SK-N-SH treated with all-trans-retinoic acid at 6 μM for 48 hours (cell line): Measurements from ENCODE around the gene ZDHHC15.

Experiments
- ATAC-seq: fragments of 200-7000 bp; cut with Tn5 transposase; 3 replicates; pipeline ENCODE4 v1.9.1; 2020; ENCODE audit warnings: mild to moderate bottlenecking, moderate library complexity
- ARNTL ChIP-seq: fragments of 450-650 bp; formaldehyde crosslinking; IDR thresholded peaks from 2 replicates; pipeline ENCODE4 v1.5.0; 2020; ENCODE audit warnings: low read depth, mild to moderate bottlenecking, moderate library complexity, borderline replicate concordance
- CSDC2 ChIP-seq: fragments of 250-450 bp; sonication (Bioruptor Pico); IDR thresholded peaks from 2 replicates; pipeline ENCODE4 v1.5.0; 2020; ENCODE audit warnings: mild to moderate bottlenecking, moderate library complexity
- ESRRG ChIP-seq: fragments of 250-450 bp; sonication (Bioruptor Pico); IDR thresholded peaks from 2 replicates; pipeline ENCODE4 v1.6.1; 2021; ENCODE audit warnings: mild to moderate bottlenecking
- GLIS3 ChIP-seq: fragments of 250-450 bp; sonication (Bioruptor Pico); IDR thresholded peaks from 2 replicates; pipeline ENCODE4 v1.5.0; 2020; ENCODE audit warnings: mild to moderate bottlenecking, moderate library complexity
- OSR1 ChIP-seq: fragments of 250-450 bp; sonication (Bioruptor Pico); IDR thresholded peaks from 2 replicates; pipeline ENCODE4 v1.8.0; 2022; ENCODE audit warnings: moderate library complexity, mild to moderate bottlenecking, inconsistent platforms
- PPARA ChIP-seq: fragments of 250-450 bp; sonication (Bioruptor Pico); IDR thresholded peaks from 2 replicates; pipeline ENCODE4 v1.5.0; 2020; ENCODE audit warnings: mild to moderate bottlenecking, borderline replicate concordance
- RARB ChIP-seq: fragments of 250-450 bp; sonication (Bioruptor Pico); IDR thresholded peaks from 2 replicates; pipeline ENCODE4 v1.8.0; 2021; ENCODE audit warnings: mild to moderate bottlenecking, moderate library complexity
- SNAI2 ChIP-seq: fragments of 250-450 bp; sonication (Bioruptor Pico); IDR thresholded peaks from 2 replicates; pipeline ENCODE4 v1.5.0; 2020; ENCODE audit warnings: mild to moderate bottlenecking, moderate library complexity
- TOX ChIP-seq: fragments of 250-450 bp; sonication (Bioruptor Pico); IDR thresholded peaks from 2 replicates; pipeline ENCODE4 v1.8.0; 2021; ENCODE audit warnings: mild to moderate bottlenecking, moderate library complexity, borderline replicate concordance
- ZC3H10 ChIP-seq: fragments of 250-450 bp; sonication (Bioruptor Pico); IDR thresholded peaks from 2 replicates; pipeline ENCODE4 v1.5.1; 2021; ENCODE audit warnings: mild to moderate bottlenecking, moderate library complexity
- ZFP3 ChIP-seq: fragments of 250-450 bp; sonication (Bioruptor Pico); IDR thresholded peaks from 2 replicates; pipeline ENCODE4 v1.5.0; 2020; ENCODE audit warnings: mild to moderate bottlenecking, moderate library complexity
- ZFP30 ChIP-seq: fragments of 450-650 bp; formaldehyde crosslinking; IDR thresholded peaks from 2 replicates; pipeline ENCODE4 v1.5.0; 2022; ENCODE audit warnings: mild to moderate bottlenecking, moderate library complexity
- ZNF565 ChIP-seq: fragments of 450-650 bp; formaldehyde crosslinking; conservative IDR thresholded peaks from 2 replicates; pipeline ENCODE4 v1.5.0; 2020; ENCODE audit warnings: low read depth, mild to moderate bottlenecking, moderate library complexity
- ZNF70 ChIP-seq: fragments of 450-650 bp; formaldehyde crosslinking; IDR thresholded peaks from 2 replicates; pipeline ENCODE4 v1.5.0; 2020; ENCODE audit warnings: mild to moderate bottlenecking, moderate library complexity
- ZNF8 ChIP-seq: fragments of 450-650 bp; formaldehyde crosslinking; IDR thresholded peaks from 2 replicates; pipeline ENCODE4 v1.5.0; 2020; ENCODE audit warnings: mild to moderate bottlenecking, moderate library complexity
- TF ChIP-seq, protein P1 (sequence below): fragments of 250-450 bp; sonication (Bioruptor Pico); IDR thresholded peaks from 2 replicates; pipeline ENCODE4 v1.5.1; 2021; ENCODE audit warnings: mild to moderate bottlenecking, moderate library complexity
- TF ChIP-seq, protein P2 (sequence below): fragments of 250-450 bp; sonication (Bioruptor Pico); IDR thresholded peaks from 2 replicates; pipeline ENCODE4 v1.5.1; 2020; ENCODE audit warnings: low read depth, mild to moderate bottlenecking, moderate library complexity
- TF ChIP-seq, protein P3 (sequence below): fragments of 250-450 bp; sonication (Bioruptor Pico); IDR thresholded peaks from 2 replicates; pipeline ENCODE4 v1.8.0; 2020; ENCODE audit warnings: mild to moderate bottlenecking, moderate library complexity, borderline replicate concordance
- TF ChIP-seq, protein P4 (sequence below): fragments of 250-450 bp; sonication (Bioruptor Pico); IDR thresholded peaks from 2 replicates; pipeline ENCODE4 v1.5.0; 2020; ENCODE audit warnings: mild to moderate bottlenecking, moderate library complexity
- TF ChIP-seq, protein P5 (sequence below): fragments of 250-450 bp; sonication (Bioruptor Pico); IDR thresholded peaks from 2 replicates; pipeline ENCODE4 v1.8.0; 2021; ENCODE audit warnings: low read depth, mild to moderate bottlenecking, moderate library complexity, borderline replicate concordance

Gene ZDHHC15

DNA sequence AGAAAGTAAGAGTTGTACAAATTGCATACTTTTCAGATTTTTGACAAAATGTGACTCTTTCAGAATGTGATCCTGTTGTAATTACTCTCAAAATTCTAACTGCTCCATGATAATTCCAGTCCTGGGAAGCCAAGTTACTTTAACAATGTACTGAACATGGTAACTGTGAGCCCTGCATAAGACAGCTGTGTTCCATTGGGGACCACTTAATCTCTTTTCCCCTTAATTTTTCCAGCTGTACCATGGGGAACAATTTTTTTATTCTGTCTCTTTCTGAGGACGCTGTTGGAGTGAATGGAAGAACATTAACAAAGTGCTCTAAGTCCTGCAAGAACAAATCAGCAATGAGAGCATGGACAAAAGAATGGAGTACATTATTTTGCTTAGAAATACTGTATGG, 153.1 kb downstream of the ZDHHC15 start:
- TF ChIP-seq ZNF565 (CRISPR knock-in tag) (no peak), ZC3H10 (no peak), PPARA (CRISPR knock-in tag) (no peak), ZNF8 (CRISPR knock-in tag) (no peak), SNAI2 (CRISPR knock-in tag) (no peak), RARB (CRISPR knock-in tag) (no peak), ARNTL (CRISPR knock-in tag) (no peak), ZFP3 (CRISPR knock-in tag) (no peak), TOX (CRISPR knock-in tag) (no peak), CSDC2 (no peak)
- TF ChIP-seq, protein P1, sequence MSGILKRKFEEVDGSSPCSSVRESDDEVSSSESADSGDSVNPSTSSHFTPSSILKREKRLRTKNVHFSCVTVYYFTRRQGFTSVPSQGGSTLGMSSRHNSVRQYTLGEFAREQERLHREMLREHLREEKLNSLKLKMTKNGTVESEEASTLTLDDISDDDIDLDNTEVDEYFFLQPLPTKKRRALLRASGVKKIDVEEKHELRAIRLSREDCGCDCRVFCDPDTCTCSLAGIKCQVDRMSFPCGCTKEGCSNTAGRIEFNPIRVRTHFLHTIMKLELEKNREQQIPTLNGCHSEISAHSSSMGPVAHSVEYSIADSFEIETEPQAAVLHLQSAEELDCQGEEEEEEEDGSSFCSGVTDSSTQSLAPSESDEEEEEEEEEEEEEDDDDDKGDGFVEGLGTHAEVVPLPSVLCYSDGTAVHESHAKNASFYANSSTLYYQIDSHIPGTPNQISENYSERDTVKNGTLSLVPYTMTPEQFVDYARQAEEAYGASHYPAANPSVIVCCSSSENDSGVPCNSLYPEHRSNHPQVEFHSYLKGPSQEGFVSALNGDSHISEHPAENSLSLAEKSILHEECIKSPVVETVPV, result no peak
- TF ChIP-seq, protein P2, sequence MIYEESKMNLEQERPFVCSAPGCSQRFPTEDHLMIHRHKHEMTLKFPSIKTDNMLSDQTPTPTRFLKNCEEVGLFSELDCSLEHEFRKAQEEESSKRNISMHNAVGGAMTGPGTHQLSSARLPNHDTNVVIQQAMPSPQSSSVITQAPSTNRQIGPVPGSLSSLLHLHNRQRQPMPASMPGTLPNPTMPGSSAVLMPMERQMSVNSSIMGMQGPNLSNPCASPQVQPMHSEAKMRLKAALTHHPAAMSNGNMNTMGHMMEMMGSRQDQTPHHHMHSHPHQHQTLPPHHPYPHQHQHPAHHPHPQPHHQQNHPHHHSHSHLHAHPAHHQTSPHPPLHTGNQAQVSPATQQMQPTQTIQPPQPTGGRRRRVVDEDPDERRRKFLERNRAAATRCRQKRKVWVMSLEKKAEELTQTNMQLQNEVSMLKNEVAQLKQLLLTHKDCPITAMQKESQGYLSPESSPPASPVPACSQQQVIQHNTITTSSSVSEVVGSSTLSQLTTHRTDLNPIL (CRISPR knock-in tag), result no peak
- TF ChIP-seq, protein P3, sequence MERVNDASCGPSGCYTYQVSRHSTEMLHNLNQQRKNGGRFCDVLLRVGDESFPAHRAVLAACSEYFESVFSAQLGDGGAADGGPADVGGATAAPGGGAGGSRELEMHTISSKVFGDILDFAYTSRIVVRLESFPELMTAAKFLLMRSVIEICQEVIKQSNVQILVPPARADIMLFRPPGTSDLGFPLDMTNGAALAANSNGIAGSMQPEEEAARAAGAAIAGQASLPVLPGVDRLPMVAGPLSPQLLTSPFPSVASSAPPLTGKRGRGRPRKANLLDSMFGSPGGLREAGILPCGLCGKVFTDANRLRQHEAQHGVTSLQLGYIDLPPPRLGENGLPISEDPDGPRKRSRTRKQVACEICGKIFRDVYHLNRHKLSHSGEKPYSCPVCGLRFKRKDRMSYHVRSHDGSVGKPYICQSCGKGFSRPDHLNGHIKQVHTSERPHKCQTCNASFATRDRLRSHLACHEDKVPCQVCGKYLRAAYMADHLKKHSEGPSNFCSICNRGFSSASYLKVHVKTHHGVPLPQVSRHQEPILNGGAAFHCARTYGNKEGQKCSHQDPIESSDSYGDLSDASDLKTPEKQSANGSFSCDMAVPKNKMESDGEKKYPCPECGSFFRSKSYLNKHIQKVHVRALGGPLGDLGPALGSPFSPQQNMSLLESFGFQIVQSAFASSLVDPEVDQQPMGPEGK (CRISPR knock-in tag), result no peak
- TF ChIP-seq, protein P4, sequence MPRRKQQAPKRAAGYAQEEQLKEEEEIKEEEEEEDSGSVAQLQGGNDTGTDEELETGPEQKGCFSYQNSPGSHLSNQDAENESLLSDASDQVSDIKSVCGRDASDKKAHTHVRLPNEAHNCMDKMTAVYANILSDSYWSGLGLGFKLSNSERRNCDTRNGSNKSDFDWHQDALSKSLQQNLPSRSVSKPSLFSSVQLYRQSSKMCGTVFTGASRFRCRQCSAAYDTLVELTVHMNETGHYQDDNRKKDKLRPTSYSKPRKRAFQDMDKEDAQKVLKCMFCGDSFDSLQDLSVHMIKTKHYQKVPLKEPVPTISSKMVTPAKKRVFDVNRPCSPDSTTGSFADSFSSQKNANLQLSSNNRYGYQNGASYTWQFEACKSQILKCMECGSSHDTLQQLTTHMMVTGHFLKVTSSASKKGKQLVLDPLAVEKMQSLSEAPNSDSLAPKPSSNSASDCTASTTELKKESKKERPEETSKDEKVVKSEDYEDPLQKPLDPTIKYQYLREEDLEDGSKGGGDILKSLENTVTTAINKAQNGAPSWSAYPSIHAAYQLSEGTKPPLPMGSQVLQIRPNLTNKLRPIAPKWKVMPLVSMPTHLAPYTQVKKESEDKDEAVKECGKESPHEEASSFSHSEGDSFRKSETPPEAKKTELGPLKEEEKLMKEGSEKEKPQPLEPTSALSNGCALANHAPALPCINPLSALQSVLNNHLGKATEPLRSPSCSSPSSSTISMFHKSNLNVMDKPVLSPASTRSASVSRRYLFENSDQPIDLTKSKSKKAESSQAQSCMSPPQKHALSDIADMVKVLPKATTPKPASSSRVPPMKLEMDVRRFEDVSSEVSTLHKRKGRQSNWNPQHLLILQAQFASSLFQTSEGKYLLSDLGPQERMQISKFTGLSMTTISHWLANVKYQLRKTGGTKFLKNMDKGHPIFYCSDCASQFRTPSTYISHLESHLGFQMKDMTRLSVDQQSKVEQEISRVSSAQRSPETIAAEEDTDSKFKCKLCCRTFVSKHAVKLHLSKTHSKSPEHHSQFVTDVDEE (CRISPR knock-in tag), result no peak
- TF ChIP-seq, protein P5, sequence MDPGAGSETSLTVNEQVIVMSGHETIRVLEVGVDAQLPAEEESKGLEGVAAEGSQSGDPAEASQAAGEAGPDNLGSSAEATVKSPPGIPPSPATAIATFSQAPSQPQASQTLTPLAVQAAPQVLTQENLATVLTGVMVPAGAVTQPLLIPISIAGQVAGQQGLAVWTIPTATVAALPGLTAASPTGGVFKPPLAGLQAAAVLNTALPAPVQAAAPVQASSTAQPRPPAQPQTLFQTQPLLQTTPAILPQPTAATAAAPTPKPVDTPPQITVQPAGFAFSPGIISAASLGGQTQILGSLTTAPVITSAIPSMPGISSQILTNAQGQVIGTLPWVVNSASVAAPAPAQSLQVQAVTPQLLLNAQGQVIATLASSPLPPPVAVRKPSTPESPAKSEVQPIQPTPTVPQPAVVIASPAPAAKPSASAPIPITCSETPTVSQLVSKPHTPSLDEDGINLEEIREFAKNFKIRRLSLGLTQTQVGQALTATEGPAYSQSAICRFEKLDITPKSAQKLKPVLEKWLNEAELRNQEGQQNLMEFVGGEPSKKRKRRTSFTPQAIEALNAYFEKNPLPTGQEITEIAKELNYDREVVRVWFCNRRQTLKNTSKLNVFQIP, result no peak
- ATAC-seq, result no peak

DNA sequence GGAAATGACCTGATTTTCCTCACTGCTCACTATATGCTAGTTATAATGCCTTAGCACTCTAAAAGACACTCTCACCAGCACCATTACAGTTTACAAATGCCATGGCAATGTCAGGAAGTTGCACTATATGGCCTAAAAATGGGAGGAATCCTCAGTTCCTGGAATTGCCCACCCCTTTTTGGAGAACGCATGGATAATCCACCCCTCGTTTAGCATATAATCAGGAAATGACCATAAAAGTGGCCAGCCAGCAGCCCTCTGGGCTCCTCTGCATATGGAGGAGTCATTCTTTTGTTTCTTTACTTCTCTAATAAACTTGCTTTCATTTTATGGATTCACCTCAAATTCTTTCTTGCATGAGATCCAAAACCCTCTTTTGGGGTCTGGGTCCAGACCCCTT, 156.0 kb downstream of the ZDHHC15 start:
- TF ChIP-seq RARB (CRISPR knock-in tag), result no peak
- no peak for TF ChIP-seq TOX (CRISPR knock-in tag)
- no peak for TF ChIP-seq ZFP3 (CRISPR knock-in tag)
- TF ChIP-seq, protein P5, result no peak
- no peak for TF ChIP-seq GLIS3 (CRISPR knock-in tag)
- TF ChIP-seq, protein P1, result no peak
- TF ChIP-seq ZNF565 (CRISPR knock-in tag), result no peak
- TF ChIP-seq CSDC2, result no peak
- TF ChIP-seq, protein P3 (CRISPR knock-in tag), result no peak
- TF ChIP-seq ZC3H10, result no peak
- no peak for TF ChIP-seq ZNF70 (CRISPR knock-in tag)
- TF ChIP-seq ESRRG (CRISPR knock-in tag), result no peak
- no peak for TF ChIP-seq ZNF8 (CRISPR knock-in tag)
- no peak for TF ChIP-seq OSR1 (CRISPR knock-in tag)
- TF ChIP-seq, protein P4 (CRISPR knock-in tag), result no peak
- no peak for TF ChIP-seq SNAI2 (CRISPR knock-in tag)
- no peak for TF ChIP-seq ZFP30 (CRISPR knock-in tag)
- no peak for ATAC-seq
